IPS-18a (cell line): ENCODE measurements around the gene QSOX1.

Source experiments
- H3K27ac ChIP-seq: one replicate; pipeline ENCODE4 v1.5.1; 2013; ENCODE audit warnings: low read length
- H3K27me3 ChIP-seq: one replicate; pipeline ENCODE4 v1.6.1; 2013; ENCODE audit warnings: mild to moderate bottlenecking, low read length; ENCODE audit not compliant: control insufficient read depth, insufficient read depth
- H3K36me3 ChIP-seq: one replicate; pipeline ENCODE4 v1.6.1; 2013; ENCODE audit warnings: low read depth, low read length; ENCODE audit not compliant: control insufficient read depth
- H3K4me1 ChIP-seq: one replicate; pipeline ENCODE4 v1.6.1; 2013; ENCODE audit warnings: low read depth, low read length; ENCODE audit not compliant: control insufficient read depth
- H3K4me3 ChIP-seq: one replicate; pipeline ENCODE4 v1.5.1; 2013; ENCODE audit warnings: low read length
- H3K9ac ChIP-seq: one replicate; pipeline ENCODE4 v1.6.1; 2013; ENCODE audit warnings: mild to moderate bottlenecking, low read length, moderate library complexity
- H3K9me3 ChIP-seq: one replicate; pipeline ENCODE4 v1.6.1; 2013; ENCODE audit warnings: low read depth, low read length; ENCODE audit not compliant: control insufficient read depth

Gene QSOX1

DNA sequence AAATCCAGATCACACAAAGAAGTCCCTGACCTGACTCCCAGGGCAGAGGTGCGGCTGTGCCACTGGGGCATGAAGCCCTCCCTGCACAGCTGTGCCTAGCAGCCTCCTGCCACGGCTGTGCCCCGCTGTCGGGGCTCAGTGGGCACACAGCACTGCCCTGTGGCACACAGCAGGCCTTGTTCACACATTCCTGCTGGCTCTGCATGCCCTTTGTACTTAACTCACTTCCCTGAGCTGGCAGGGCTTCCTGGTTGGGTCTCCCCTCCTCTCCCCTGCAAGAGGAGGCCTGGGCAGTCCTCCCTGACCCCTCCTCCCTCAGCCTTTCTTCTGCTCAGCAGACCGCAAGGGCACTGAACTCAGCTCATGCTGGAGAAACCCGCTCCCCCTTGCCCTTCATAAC lies 90.2 kb downstream of the QSOX1 start:
- no peaks in the 10 kb centered on the region for H3K9me3 ChIP-seq
- no peak overlapping the region for H3K27ac ChIP-seq
- peaks cover 11% of the 10 kb centered on the region for H3K27me3 ChIP-seq
- H3K36me3 ChIP-seq = no peaks in the 10 kb centered on the region
- H3K9ac ChIP-seq = no peak overlapping the region
- peaks cover 48% of the 10 kb centered on the region for H3K4me1 ChIP-seq
- no peak overlapping the region for H3K4me3 ChIP-seq

DNA sequence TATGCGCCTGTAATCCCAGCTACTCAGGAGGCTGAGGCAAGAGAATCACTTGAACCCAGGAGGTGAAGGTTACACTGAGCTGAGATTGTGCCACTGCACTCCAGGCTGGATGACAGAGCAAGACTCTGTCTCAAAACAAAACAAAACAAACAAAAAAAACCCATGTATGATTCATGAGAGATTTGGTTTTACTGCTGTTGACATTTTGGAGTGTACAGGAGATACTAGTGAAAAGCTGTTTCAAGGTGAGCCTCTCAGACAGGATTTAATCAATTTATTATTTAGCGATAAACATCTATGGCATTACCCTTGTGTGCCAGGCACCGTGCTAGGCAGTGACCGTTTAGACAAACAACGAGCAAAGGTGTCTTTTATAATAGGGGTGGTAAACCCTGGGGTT lies 91.9 kb downstream of the QSOX1 start:
- Histone ChIP-seq H3K27me3 (no peaks in the 10 kb centered on the region), H3K9ac (no peak overlapping the region), H3K36me3 (no peaks in the 10 kb centered on the region), H3K27ac (no peak overlapping the region), H3K9me3 (no peaks in the 10 kb centered on the region), H3K4me3 (no peak overlapping the region), H3K4me1 (peaks cover 36% of the 10 kb centered on the region)

DNA sequence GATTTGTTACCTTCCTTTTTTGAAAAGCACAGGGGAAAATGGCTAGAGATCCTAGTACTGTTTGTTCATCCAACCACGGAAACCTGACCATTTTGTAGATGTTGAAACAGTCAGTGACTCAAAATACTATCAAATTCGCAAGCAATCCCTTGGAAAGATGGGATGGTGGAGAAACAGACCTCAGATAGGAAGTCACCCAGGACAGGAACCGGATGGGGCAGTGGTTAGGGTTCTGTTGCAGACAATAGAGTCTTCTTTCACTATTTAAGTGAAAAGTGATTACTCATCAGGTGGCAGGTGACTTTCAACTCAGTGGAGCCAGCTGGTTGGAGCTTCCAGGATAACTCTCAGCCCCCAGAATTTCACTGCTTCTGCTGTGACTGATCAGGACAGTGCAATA lies 92.4 kb downstream of the QSOX1 start:
- Histone ChIP-seq H3K27ac (no peak overlapping the region), H3K4me3 (no peak overlapping the region), H3K27me3 (no peaks in the 10 kb centered on the region), H3K9me3 (no peaks in the 10 kb centered on the region), H3K36me3 (no peaks in the 10 kb centered on the region), H3K4me1 (peaks cover 32% of the 10 kb centered on the region), H3K9ac (no peak overlapping the region)

DNA sequence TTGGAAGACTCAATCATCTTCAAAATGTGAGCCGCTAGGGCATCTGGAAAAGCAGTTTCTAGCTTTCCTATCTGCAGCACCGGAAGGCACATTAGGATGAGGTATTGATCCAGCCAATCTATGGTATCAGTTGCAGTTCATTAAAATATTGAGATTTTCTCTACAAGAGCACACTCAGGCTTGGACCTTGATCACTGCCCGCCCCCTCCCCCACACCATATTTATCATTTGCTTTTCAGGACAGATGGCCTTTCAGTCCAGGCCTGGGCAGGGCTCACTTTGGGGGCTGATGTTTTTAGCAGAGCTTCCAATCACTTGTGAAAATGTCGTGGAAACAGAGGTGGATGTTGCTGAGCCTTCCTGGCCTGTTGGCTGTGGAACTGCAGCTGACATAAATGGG lies 92.9 kb downstream of the QSOX1 start:
- no peak overlapping the region for H3K27ac ChIP-seq
- H3K4me3 ChIP-seq = no peak overlapping the region
- no peak overlapping the region for H3K9ac ChIP-seq
- H3K36me3 ChIP-seq = no peaks in the 10 kb centered on the region
- H3K9me3 ChIP-seq = no peaks in the 10 kb centered on the region
- no peaks in the 10 kb centered on the region for H3K27me3 ChIP-seq
- peaks cover 27% of the 10 kb centered on the region for H3K4me1 ChIP-seq

DNA sequence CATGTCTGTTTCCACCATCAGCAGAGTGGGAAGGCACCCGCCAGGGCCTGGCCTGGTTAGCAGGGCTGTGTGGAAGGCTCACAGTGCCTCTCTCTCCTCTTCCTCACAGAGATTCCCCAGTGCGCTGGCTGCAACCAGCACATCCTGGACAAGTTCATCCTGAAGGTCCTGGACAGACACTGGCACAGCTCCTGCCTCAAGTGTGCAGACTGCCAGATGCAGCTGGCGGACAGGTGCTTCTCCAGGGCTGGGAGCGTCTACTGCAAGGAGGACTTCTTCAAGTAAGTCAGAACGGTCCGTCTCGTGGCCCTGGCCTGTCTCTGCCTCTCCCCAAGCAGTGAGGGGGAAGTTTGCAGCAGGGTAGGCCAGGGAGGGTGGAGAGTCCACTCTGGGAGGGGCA lies 93.5 kb downstream of the QSOX1 start:
- H3K9me3 ChIP-seq = no peaks in the 10 kb centered on the region
- H3K27ac ChIP-seq = no peak overlapping the region
- H3K4me1 ChIP-seq = peaks cover 21% of the 10 kb centered on the region
- H3K36me3 ChIP-seq = no peaks in the 10 kb centered on the region
- no peak overlapping the region for H3K9ac ChIP-seq
- H3K4me3 ChIP-seq = no peak overlapping the region
- H3K27me3 ChIP-seq = no peaks in the 10 kb centered on the region

DNA sequence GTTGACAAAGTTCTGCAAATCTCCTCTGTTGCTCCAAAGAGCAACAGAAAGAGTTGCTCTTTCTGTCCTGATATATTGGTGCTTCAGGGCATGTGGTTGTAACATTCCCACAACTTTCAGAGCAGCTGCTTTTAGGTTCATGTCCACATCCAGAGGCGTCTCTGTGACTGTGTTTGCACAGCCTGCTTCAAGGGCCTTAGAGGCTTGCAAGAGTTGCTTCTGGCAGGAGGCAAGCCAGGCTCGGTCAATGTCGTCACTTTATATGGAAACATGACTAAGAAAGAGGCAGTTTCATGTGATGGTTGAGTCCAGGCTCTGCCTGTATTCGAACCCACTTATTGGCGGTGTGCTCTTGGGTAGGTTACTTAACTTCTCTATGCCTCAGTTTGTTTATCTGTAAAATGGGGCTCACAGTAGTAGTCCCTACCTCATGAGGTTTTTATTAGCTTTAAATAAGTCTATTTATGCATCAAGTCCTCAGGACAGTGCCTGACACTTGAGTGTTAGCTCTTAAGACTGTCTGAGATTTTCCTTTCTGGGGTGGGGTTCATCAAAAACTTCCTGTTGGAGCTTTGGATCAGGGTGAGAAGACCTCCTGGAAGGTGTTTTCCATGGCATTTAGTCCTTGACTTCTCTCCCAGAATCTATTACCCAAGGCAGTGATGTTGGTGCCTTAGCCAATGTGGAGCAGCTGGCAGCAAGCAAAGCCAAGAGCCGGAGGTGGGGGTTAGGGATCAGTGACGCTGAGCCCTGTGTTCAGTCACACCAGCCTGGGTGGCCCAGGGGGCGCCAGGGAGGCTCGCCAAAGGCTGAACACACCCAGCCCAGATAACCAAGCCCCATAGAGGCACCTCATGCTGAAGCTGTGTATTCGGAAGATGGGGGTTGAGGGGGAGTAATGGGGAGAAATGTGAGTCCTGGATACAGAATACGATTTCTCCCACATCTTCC lies 94.3 kb downstream of the QSOX1 start:
- Histone ChIP-seq H3K9ac (no peak overlapping the region), H3K27me3 (no peaks in the 10 kb centered on the region), H3K4me1 (peaks cover 19% of the 10 kb centered on the region), H3K4me3 (no peak overlapping the region), H3K27ac (no peak overlapping the region), H3K36me3 (no peaks in the 10 kb centered on the region), H3K9me3 (no peaks in the 10 kb centered on the region)

DNA sequence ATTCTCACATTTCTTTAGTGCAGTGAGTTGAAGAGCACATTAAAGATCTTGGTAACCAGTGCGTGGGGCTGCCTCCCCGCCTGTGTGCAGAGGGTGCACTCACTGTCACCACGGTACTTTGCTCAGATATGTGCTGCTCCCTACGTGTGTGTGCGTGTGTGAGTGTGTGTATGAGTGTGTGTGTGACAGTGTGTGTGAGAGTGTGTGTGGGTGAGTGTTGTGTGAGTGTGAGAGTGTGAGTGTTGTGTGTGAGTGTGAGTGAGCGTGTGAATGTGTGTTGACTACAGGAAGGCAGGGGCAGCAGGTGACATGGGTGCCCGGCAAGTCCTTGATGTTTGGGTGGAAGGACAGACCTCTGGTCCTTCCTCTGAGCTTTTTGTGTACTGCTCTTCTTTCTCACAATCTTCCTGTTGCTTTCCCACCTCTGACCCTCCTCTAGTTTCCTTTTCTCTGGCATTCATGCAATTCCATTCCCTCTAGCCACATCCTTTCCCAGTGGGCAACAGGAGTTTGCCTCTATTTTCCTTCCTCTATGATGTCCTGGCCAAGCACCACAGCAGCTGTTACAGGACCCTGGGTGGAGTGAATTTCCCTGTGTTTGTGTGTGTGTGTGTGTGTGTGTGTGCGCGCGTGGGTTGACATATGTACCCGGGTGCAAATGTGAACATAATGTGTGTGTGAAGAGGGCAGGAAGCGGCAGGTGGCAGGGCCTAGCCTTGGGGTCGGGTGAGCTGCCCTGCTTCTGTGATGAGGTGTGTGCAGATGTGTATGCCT lies 95.2 kb downstream of the QSOX1 start:
- Histone ChIP-seq H3K9ac (no peak overlapping the region), H3K9me3 (no peaks in the 10 kb centered on the region), H3K4me1 (peaks cover 19% of the 10 kb centered on the region), H3K36me3 (no peaks in the 10 kb centered on the region), H3K27me3 (no peaks in the 10 kb centered on the region), H3K27ac (no peak overlapping the region), H3K4me3 (no peak overlapping the region)

DNA sequence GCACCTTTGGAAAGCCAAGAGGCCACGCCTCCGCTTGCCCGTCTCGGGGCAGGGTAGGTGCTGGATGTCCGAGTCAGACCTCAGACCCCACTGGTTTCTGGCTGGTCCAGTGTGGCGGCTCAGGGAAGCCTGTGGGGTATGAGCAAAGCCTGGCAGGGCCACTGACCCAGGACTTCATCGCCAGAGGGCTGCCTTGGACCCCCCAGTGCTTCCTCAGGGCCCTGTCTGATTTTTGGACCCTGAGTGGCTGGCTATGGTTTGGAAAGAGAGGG lies 95.8 kb downstream of the QSOX1 start:
- H3K9ac ChIP-seq = no peak overlapping the region
- no peak overlapping the region for H3K4me3 ChIP-seq
- H3K27me3 ChIP-seq = no peaks in the 10 kb centered on the region
- no peaks in the 10 kb centered on the region for H3K36me3 ChIP-seq
- peaks cover 19% of the 10 kb centered on the region for H3K4me1 ChIP-seq
- no peaks in the 10 kb centered on the region for H3K9me3 ChIP-seq
- no peak overlapping the region for H3K27ac ChIP-seq

DNA sequence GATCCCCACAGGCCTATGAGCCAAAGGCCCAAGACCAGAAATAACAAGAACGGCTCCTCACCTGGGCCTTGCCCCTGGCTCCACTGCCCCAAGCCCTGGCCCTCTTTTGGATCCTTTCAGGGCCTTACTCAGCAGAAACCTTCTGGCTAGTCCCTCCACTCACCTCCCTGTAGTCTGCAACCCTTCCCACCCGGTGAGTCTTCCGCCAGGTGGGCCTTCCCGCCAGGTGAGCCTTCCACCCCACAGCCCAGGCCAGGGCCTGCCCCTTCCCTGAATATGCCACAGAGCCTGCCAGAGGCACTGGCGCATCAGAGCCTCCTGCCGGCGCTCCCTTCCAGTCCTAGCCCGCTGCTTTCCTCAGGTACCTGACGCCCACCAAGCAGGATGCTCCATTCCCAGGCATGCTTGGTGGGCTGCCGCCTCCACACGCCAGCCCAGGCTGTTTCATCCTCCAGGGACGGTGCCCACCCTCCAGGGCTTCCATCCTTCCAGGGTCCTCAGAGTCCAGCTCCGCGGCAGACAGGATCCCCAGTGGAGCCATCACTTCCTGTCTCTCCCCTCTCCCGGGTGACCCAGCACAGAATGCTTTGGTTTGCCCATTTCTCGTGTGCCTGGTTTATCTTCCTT lies 96.3 kb downstream of the QSOX1 start:
- no peak overlapping the region for H3K27ac ChIP-seq
- H3K9ac ChIP-seq = no peak overlapping the region
- no peaks in the 10 kb centered on the region for H3K27me3 ChIP-seq
- H3K36me3 ChIP-seq = no peaks in the 10 kb centered on the region
- H3K9me3 ChIP-seq = no peaks in the 10 kb centered on the region
- peaks cover 19% of the 10 kb centered on the region for H3K4me1 ChIP-seq
- no peak overlapping the region for H3K4me3 ChIP-seq

DNA sequence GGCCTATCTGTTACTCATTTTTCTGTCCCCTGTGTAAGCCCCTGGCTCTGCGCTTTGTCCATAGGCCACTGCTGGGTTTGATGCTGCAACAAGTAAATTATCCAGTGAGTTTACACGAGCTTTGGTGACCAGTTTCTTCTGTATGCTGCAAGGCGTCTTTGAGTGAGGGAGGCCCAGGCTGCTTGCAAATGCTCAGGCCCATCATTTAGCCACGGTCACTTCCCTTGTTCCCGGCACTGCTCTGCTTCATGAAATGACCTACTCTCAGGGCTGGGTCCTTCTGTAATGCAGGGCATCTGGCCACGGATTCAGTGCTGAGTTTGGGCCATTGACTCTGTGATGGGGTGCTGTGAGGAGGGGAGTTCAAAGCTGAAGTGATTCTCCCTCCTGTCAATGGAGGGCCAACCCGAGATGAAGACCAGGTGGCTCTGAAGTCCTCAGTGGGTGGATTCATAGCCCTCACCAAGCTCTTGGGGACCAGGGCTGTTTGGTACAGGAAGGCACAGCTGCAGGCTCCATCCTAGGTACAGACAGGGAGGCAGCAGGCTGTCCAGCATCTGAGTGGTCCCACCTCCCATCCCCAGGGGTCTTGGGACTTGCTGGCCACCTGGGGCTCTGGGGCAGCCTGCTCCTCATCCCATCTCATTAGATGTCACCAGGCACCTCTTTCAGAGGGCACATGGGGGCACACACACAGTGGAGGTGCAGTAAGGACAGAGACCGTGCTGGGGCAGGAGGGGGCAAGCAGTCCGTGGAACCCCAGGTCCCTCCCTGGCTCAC lies 97.0 kb downstream of the QSOX1 start:
- H3K27ac ChIP-seq = no peak overlapping the region
- H3K4me1 ChIP-seq = peaks cover 21% of the 10 kb centered on the region

More for the DNA sequence above, 97.0 kb downstream of the QSOX1 start:
- H3K9ac ChIP-seq = no peak overlapping the region
- no peaks in the 10 kb centered on the region for H3K27me3 ChIP-seq
- H3K36me3 ChIP-seq = no peaks in the 10 kb centered on the region
- no peaks in the 10 kb centered on the region for H3K9me3 ChIP-seq
- no peak overlapping the region for H3K4me3 ChIP-seq
